Measurements from ENCODE around the gene UFSP2.

The UFSP2 gene

DNA sequence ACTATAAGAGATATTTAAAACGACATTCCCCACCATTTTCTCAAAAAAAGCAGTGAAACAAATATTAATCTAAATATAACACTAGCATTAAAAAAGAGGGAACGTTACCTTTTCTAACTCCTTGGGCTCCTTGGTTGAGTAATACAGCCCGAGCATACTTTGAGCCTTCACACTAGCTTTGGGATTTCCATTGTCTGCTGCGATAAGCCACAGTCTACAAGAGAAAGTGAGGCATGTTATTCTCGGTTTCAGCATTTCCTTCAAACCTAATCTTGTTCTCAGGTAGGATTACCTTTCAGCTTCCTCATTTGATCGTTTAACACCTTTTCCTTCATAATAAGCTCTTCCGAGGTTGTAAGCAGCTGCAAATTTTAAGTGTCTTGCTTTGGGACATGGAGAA, 51.7 kb downstream of the UFSP2 start:
- H4K20me1 ChIP-seq (ENCODE audit: low read depth, low read length), result no peaks in the 10 kb centered on the region
- H3K36me3 ChIP-seq (ENCODE audit: low read length), result no peaks in the 10 kb centered on the region
- no peaks in the 10 kb centered on the region for H3K27me3 ChIP-seq (ENCODE audit: low read length)
- H3K27ac ChIP-seq (ENCODE audit: low read depth, low read length), result no peak overlapping the region
- no peaks in the 10 kb centered on the region for H3K9me2 ChIP-seq (replicated peaks; ENCODE audit: insufficient read depth, low read length)
- H2AFZ ChIP-seq (ENCODE audit: low read depth, low read length, severe bottlenecking), result no peak overlapping the region
- no peak overlapping the region for H3K4me2 ChIP-seq (ENCODE audit: low read depth, low read length, poor library complexity, severe bottlenecking)
- no peak overlapping the region for H3K9ac ChIP-seq (ENCODE audit: low read length)
- TF ChIP-seq, protein P1, sequence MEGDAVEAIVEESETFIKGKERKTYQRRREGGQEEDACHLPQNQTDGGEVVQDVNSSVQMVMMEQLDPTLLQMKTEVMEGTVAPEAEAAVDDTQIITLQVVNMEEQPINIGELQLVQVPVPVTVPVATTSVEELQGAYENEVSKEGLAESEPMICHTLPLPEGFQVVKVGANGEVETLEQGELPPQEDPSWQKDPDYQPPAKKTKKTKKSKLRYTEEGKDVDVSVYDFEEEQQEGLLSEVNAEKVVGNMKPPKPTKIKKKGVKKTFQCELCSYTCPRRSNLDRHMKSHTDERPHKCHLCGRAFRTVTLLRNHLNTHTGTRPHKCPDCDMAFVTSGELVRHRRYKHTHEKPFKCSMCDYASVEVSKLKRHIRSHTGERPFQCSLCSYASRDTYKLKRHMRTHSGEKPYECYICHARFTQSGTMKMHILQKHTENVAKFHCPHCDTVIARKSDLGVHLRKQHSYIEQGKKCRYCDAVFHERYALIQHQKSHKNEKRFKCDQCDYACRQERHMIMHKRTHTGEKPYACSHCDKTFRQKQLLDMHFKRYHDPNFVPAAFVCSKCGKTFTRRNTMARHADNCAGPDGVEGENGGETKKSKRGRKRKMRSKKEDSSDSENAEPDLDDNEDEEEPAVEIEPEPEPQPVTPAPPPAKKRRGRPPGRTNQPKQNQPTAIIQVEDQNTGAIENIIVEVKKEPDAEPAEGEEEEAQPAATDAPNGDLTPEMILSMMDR (IDR thresholded peaks at IDR 0.05; ENCODE audit: insufficient read depth, low read length, poor library complexity, severe bottlenecking), result no peak
- TF ChIP-seq EZH2phosphoT487 (conservative IDR thresholded peaks at IDR 0.05; ENCODE audit: low read length), result no peak
- no peaks in the 10 kb centered on the region for H3K79me2 ChIP-seq (ENCODE audit: insufficient read depth, low read length)
- no peaks in the 10 kb centered on the region for H3F3A ChIP-seq (ENCODE audit: insufficient read depth)
- H3K4me3 ChIP-seq (ENCODE audit: insufficient read depth, low read length, poor library complexity, severe bottlenecking), result no peak overlapping the region
- H3K9me3 ChIP-seq (ENCODE audit: insufficient read depth, low read length), result no peaks in the 10 kb centered on the region

DNA sequence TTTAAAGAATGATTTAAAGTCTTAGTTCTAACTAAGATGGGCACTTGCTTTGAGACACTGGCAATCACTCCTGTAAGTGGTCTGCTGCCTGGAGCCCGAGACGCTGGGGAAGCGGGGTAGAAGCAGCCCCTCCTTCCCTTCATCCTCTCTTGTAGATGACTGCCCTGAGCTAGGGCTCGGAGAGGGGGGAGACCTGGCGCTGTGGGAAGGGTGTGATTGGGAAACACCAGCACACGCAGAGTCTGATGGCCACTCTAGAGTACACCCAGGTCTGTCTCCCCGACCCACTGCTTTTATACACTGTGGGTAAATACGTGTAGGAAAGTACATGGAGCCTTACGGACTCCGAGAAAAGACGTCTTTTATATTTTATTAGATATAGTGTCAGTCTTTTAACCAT, 54.1 kb downstream of the UFSP2 start:
- H3F3A ChIP-seq (ENCODE audit: insufficient read depth), result no peaks in the 10 kb centered on the region
- H4K20me1 ChIP-seq (ENCODE audit: low read depth, low read length), result no peaks in the 10 kb centered on the region
- H3K27me3 ChIP-seq (ENCODE audit: low read length), result no peaks in the 10 kb centered on the region
- no peak overlapping the region for H3K4me3 ChIP-seq (ENCODE audit: insufficient read depth, low read length, poor library complexity, severe bottlenecking)
- no peak overlapping the region for H3K9ac ChIP-seq (ENCODE audit: low read length)
- no peaks in the 10 kb centered on the region for H3K9me3 ChIP-seq (ENCODE audit: insufficient read depth, low read length)
- H3K36me3 ChIP-seq (ENCODE audit: low read length), result no peaks in the 10 kb centered on the region
- no peak overlapping the region for H2AFZ ChIP-seq (ENCODE audit: low read depth, low read length, severe bottlenecking)
- H3K27ac ChIP-seq (ENCODE audit: low read depth, low read length), result no peak overlapping the region
- H3K79me2 ChIP-seq (ENCODE audit: insufficient read depth, low read length), result no peaks in the 10 kb centered on the region
- no peaks in the 10 kb centered on the region for H3K9me2 ChIP-seq (replicated peaks; ENCODE audit: insufficient read depth, low read length)
- H3K4me2 ChIP-seq (ENCODE audit: low read depth, low read length, poor library complexity, severe bottlenecking), result no peak overlapping the region
- TF ChIP-seq EZH2phosphoT487 (conservative IDR thresholded peaks at IDR 0.05; ENCODE audit: low read length), result no peak
- TF ChIP-seq, protein P1 (IDR thresholded peaks at IDR 0.05; ENCODE audit: insufficient read depth, low read length, poor library complexity, severe bottlenecking), result no peak

DNA sequence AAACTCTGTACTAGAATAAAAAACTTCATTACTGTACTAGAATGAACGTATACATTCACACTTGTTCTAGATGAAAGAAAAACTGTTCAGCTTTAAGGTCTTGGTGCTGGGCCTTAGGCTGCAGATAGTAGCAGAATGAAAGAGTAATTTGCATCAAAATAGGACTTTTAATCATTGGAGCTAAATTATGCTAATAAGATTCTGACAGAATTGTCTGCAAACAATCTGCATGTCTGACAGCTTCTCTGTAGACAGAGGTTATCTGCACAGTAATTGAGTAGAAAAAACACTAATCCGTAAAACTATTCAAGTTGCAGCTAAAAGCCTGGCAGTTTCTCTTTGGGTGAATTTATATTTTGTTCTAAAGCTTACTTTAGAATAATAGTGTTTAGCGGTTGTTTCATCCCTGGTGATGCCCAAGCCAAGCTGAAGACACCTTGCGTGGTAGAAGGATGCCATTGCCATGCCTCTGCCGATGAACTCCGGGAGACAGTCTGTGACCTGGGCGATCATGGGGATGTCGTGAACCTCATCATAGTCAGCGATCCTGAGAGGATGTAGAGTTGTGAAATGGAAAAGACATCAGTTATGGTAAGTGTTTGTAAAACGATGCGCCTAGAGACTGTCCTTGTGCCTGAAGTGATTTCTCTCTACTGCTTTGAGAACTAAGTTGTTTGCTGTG, 55.4 kb downstream of the UFSP2 start:
- Histone ChIP-seq H3K27me3 (ENCODE audit: low read length) (no peaks in the 10 kb centered on the region), H3K79me2 (ENCODE audit: insufficient read depth, low read length) (no peaks in the 10 kb centered on the region), H4K20me1 (ENCODE audit: low read depth, low read length) (no peaks in the 10 kb centered on the region), H3K9me3 (ENCODE audit: insufficient read depth, low read length) (no peaks in the 10 kb centered on the region), H3K4me3 (ENCODE audit: insufficient read depth, low read length, poor library complexity, severe bottlenecking) (no peak overlapping the region), H3K36me3 (ENCODE audit: low read length) (no peaks in the 10 kb centered on the region), H3K9ac (ENCODE audit: low read length) (no peak overlapping the region), H3K4me2 (ENCODE audit: low read depth, low read length, poor library complexity, severe bottlenecking) (no peak overlapping the region), H3F3A (ENCODE audit: insufficient read depth) (0 out of 2 replicates have a peak, but pooled peaks cover 3% of the 10 kb centered on the region), H3K9me2 (replicated peaks; ENCODE audit: insufficient read depth, low read length) (no peaks in the 10 kb centered on the region), H2AFZ (ENCODE audit: low read depth, low read length, severe bottlenecking) (no peak overlapping the region), H3K27ac (ENCODE audit: low read depth, low read length) (no peak overlapping the region)
- no peak for TF ChIP-seq EZH2phosphoT487 (conservative IDR thresholded peaks at IDR 0.05; ENCODE audit: low read length)
- TF ChIP-seq, protein P1 (IDR thresholded peaks at IDR 0.05; ENCODE audit: insufficient read depth, low read length, poor library complexity, severe bottlenecking), result no peak

Measured in SU-DHL-6 (cell line).